GM20000 (cell line): Measurements from ENCODE around the gene FAM107A.

ENCODE experiments used
- DNase-seq: peaks from one replicate; pipeline ENCODE4 v3.0.0; 2012; ENCODE audit warnings: low spot score
- TF ChIP-seq, protein P1 (sequence below): IDR thresholded peaks from 2 replicates; pipeline ENCODE4 v1.5.1; 2012; ENCODE audit warnings: mild to moderate bottlenecking, control low read depth; ENCODE audit errors: extremely low read depth, missing control alignments

FAM107A gene

DNA sequence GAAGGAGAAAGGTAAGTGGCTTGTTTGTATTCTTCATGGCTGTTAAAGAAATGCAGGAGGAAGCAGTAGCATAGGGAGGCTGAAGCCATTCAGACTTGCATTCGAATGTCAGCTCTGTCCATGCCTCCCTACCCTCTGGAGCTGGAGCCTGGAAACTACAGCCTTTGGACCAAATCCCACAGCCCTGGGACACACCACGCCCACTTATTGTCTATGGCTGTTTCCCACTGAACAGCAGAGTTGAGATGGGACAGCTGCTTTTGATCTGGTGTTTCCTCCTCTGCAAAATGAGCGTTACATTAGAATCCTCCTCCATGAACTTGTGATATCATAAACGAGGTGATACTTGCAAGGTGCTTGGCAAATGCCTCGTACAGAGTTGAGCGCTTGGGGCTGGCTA is 3.6 kb downstream of the FAM107A start:
- DNase-seq = no peak
- TF ChIP-seq, protein P1, sequence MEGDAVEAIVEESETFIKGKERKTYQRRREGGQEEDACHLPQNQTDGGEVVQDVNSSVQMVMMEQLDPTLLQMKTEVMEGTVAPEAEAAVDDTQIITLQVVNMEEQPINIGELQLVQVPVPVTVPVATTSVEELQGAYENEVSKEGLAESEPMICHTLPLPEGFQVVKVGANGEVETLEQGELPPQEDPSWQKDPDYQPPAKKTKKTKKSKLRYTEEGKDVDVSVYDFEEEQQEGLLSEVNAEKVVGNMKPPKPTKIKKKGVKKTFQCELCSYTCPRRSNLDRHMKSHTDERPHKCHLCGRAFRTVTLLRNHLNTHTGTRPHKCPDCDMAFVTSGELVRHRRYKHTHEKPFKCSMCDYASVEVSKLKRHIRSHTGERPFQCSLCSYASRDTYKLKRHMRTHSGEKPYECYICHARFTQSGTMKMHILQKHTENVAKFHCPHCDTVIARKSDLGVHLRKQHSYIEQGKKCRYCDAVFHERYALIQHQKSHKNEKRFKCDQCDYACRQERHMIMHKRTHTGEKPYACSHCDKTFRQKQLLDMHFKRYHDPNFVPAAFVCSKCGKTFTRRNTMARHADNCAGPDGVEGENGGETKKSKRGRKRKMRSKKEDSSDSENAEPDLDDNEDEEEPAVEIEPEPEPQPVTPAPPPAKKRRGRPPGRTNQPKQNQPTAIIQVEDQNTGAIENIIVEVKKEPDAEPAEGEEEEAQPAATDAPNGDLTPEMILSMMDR = no peak

DNA sequence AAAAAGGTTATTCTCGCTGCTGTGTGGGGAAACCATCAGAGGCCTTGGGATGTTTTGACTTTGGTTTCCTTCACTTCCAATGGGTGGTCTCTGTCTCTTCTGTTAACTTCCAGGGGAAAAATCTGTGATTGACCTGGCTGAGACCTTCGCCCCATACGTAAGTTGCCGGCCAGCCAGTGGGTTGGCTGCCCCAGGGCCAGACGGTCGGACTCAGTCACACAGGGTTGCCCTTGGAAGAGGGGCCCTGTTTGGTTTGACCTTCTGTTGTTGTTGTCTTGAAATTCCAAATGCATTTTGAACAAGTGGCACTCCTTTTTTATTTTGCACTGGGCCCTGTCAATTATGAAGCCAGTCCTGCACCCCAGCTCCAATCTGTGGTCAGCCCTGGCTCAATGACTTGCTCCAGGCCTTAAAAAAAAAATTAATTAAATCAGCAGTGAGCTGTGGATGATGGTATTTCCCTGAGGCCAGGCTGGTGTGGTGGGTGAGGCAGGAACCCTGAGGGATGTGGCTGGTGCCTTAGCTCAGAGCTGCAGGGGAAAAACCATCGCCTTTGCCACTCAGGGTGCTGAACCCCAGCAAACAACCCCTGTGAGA is 4.5 kb downstream of the FAM107A start:
- DNase-seq = no peak
- TF ChIP-seq, protein P1 = no peak

DNA sequence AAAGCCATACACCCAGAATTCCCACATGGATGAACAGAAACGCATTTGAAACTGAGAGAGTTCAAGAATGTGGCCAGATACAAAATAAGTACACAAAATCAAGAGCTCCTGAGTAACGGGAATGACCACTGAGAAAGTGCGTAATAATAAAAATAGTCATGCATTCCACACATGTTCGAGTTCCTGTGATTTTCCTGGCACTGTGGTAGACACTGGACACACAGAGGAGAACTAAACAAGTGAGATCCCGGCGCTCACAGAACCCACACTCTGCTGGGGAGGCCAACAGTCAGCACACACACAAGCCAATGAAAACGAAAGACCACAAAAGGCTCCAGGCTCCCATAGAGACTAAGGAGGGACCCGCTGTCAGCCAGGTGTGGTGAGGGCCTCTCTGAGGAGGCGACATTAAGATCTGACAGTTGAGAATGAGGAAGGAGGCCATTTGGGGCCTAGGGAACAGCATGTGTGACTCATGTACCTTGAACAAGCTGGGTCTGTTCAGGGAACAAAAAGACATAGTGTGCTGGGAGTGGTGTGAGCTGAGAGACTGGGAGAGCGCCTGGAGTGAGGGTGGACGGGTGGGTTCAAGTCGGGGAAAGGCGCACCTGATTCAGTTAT is 5.1 kb downstream of the FAM107A start:
- TF ChIP-seq, protein P1 = no peak

DNA sequence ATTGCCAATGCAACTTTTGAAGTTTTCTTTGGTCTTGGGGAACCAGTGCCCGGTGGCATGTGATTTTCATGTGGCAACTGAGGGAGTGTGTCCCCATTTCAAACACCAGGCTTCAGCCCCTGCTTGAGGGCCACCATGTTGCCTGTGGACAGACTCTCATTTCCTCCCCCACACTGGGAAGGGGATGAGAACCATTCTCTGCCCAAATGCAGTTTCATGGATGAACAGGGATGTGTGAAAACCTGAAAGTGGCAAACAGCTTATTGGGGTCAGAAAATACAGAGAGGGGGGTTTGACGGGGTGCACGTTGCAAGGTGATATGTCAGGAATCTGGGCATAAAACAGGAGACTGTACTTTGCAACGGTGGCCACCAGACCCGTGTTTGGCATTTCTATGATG is 6.3 kb downstream of the FAM107A start:
- TF ChIP-seq, protein P1 = no peak

More for the DNA sequence above, 5.1 kb downstream of the FAM107A start:
- no peak for DNase-seq

DNA sequence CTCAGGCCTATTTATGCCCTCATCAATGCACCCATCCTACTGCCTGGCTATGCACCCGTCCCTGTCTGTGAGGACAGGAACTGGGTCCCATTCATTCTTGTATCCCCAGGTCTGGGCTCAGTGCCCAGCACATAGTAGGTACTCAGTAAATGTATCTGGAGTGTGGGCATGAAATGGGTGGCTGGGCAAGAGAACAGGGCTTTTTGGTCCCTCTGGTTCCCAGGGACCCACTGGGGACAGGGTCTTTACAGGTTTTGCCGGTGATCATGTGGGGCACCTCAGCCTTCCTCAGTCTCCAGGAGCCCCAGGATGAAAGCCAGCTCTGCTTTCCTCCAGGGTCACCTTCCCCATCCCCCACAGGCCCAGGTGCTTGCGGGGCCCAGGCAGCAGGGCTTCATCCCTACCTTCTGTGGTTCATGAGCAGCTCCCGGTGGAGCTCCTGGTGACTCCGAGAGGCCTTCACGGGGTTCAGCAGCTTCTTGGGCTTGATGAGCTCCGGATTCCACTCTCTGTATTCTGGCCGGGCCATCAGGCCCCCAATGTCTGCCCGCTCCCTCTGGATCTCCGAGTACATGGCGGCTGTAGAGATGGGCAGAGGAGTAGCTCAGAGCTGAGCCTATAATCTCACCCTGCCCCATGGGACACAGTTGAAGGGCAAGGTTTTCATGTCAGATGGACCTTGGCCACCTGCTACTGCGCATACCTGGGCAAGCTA is 7.7 kb downstream of the FAM107A start:
- DNase-seq = no peak

More for the DNA sequence above, 6.3 kb downstream of the FAM107A start:
- no peak for DNase-seq

DNA sequence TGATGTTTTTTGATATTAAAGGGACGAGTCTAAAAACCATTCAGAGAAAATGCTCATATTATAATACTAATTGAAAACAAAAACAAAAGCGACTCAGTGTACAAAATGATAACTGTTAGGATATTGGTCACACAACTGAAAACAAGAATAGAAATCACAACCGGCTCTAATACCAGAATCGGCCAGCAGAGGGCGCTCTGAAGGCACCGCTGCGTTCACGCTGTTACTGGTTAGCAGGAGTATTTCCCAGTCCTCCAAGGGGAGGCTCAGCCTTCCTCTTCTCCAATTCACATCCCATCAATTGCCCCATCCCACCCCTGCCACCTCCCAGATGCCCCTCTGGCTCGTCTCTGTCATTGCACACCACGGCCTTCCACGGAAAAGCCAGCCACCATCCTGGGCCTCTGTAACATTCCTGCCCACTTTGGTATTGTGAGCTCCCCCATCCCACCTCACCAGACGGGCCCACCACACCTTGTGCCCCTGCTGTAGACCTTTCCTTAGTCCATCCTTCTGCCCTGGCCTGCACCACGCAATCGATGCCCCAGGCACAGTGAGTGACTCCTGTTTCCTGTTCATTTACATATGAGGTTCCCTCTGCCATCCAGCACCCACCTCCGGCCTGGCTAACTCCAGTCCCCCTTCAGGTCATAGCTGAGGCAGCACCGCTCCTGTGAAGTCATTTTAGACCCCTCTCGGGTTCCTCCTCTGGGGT is 8.5 kb downstream of the FAM107A start:
- TF ChIP-seq, protein P1 = peak; percentile 91
- peak; percentile 69 for DNase-seq

More for the DNA sequence above, 7.7 kb downstream of the FAM107A start:
- TF ChIP-seq, protein P1 = no peak

DNA sequence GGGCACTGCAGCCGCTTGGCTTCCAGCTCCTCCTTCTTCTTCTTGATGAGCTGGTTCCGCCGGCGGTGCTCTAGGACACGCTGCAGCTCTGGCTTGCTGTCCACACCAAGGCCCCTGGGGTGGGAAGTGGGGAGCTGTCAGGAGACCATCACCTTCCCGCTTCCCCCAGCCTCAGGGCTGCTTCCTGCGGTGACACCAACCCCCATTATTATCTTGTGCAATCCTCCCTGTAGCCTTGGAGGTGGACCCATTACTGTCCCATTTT is 10.0 kb downstream of the FAM107A start:
- TF ChIP-seq, protein P1 = no peak
- DNase-seq = no peak
